ENCODE data around the gene TMPRSS4. TPM values are rescaled to one million over a fixed set of nuclear protein-coding genes. Genes with fewer than 3 reads are reported as not detected.

The TMPRSS4 gene
- total RNA-seq, 4 donors from 2014 or later, result 142 to 197 (median 161) TPM

DNA sequence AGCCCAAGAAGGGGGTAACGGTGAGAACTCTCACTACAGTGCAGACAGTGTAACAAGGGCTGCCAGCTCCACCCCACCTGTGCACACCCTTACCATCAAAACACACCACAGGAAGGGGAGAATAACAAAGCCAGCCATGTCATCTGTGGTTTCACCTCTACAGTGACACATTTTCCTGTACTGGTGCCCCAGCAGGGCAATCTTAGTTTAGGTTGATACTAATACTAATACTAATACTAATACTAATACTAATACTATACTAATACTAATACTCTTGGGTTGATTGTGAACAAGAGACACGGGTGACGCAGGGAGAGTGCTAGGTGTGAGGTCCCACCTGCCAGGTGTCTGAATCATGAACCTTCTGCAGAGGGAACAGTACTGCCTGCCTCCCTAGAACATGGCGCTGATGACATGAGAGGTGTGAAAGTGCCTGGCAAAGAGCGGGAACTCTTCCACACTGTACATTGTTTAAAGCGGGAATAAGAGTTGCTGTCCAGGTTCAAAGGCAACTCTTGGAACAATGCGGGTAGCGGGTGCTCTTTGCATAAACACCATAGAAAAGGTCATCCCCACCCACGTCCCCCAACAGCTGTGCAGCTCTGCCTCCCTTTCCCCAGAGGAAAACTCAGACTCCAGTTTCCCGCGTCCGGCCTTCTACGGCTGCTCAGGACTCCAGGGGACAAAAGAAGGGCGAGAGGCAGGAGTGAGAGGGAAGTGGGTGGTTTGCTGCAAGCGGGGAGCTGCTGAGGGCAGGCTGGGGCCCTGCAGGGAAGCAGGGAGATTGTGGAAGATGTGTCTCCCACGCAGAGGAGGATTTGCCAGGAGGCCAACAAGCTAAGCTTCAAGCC lies 25.0 kb upstream of the TMPRSS4 start:
- Histone ChIP-seq H3K4me3 (no peak overlapping the region), H3K36me3 (no peaks in the 10 kb centered on the region), H3K27ac (peak overlapping the region in 1 of 4 donors; percentile 17), H3K4me1 (peaks cover 0 to 20% (median 0%) of the 10 kb centered on the region in 3 donors), H3K27me3 (peaks cover 0 to 31% (median 0%) of the 10 kb centered on the region in 4 donors), H3K9me3 (no peaks in the 10 kb centered on the region)
- WGBS, 2 donors, result 80 to 83% methylated on average over 12 to 15 of the region's 16 CpGs
- no peak for DNase-seq
- intact Hi-C loops (cut with DNase I), result loop anchor here (5.0 kb wide), 2 partner anchors 105 to 210 kb away; no protein-coding TSS in a partner anchor
- TF ChIP-seq, protein P1, sequence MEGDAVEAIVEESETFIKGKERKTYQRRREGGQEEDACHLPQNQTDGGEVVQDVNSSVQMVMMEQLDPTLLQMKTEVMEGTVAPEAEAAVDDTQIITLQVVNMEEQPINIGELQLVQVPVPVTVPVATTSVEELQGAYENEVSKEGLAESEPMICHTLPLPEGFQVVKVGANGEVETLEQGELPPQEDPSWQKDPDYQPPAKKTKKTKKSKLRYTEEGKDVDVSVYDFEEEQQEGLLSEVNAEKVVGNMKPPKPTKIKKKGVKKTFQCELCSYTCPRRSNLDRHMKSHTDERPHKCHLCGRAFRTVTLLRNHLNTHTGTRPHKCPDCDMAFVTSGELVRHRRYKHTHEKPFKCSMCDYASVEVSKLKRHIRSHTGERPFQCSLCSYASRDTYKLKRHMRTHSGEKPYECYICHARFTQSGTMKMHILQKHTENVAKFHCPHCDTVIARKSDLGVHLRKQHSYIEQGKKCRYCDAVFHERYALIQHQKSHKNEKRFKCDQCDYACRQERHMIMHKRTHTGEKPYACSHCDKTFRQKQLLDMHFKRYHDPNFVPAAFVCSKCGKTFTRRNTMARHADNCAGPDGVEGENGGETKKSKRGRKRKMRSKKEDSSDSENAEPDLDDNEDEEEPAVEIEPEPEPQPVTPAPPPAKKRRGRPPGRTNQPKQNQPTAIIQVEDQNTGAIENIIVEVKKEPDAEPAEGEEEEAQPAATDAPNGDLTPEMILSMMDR (IDR thresholded peaks at IDR 0.05), result no peak
- TF ChIP-seq POLR2A (IDR thresholded peaks at IDR 0.05), result no peak

DNA sequence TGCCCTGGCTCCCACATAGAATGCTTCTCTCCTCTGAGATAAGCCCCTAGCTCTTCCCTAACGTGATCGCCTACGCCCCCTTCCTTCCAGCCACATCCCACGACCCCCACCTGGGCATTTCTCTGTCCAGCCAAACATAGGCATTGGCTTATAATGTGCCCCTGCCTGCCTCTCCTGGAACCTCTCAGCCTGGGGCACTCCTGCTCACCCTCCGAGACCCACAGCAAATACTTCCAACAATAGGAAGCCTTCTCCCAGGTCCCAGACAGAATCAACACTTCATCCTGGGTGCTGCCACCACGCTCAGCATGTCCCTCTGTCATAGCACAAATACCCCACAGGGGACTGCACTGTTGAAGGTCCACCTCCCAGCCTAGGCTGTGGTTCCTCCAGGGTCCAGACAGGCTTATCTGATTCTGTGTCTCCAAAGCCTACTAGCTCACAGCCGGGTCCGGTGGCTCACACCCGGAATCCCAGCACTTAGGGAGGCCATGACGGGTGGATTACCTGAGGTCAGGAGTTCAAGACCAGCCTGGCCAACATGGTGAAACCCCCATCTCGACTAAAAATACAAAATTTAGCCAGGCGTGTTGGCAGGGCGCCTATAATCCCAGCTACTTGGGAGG lies 24.2 kb upstream of the TMPRSS4 start:
- Histone ChIP-seq H3K27ac (no peak overlapping the region), H3K27me3 (peaks cover 0 to 28% (median 0%) of the 10 kb centered on the region in 4 donors), H3K9me3 (no peaks in the 10 kb centered on the region), H3K4me3 (no peak overlapping the region), H3K36me3 (no peaks in the 10 kb centered on the region), H3K4me1 (peaks cover 0 to 20% (median 0%) of the 10 kb centered on the region in 3 donors)
- no peak for DNase-seq
- intact Hi-C loops (cut with DNase I), result loop anchor here (5.0 kb wide), 2 partner anchors 105 to 210 kb away; no protein-coding TSS in a partner anchor
- WGBS, 2 donors, result 79 to 85% methylated on average over 9 of the region's 13 CpGs
- TF ChIP-seq, protein P1 (IDR thresholded peaks at IDR 0.05), result no peak
- no peak for TF ChIP-seq POLR2A (IDR thresholded peaks at IDR 0.05)

DNA sequence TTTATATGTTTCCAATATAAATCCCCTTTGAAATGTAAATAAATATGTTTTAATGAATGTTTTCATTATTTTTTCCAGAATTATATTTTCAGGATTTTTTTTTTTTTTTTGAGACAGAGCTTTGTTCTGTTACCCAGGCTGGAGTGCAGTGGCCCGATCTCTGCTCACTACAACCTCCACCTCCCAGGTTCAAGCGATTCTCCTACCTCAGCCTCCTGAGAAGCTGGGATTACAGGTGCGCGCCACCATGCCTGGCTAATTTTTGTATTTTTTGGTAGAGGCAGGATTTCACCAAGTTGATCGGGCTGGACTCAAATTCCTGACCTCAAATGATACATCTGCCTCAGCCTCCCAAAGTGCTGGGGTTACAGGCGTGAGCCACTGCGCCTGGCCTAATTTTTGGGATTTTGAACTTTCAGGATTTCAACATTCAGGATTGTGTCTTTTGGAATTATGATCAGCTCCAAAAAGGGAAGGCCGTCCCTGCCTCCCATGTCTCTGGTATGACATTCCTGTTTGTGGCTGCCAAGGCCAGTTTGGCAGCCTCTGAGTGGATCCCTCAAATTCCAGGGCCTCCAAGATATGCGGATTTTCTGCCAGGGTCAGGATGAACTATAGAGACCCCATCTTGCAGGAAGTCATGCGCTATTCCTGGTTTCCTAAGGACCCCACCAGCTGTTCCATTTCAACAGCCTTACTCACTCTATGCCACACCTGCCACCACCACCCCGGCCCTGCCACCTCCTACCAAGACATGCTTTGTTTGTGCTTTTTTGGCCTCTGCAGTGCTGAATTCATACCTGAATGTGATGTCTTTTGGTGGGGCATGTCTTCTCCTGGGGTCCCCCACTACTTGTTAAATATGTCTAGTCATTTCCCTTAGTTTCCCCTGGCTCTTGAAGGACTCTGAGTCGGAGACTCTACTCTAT lies 21.9 kb upstream of the TMPRSS4 start:
- no peak overlapping the region for H3K4me3 ChIP-seq
- 87 to 96% methylated on average over 10 to 11 of the region's 12 CpGs for WGBS, 2 donors
- H3K27me3 ChIP-seq, result peaks cover 0 to 25% (median 0%) of the 10 kb centered on the region in 4 donors
- no peak overlapping the region for H3K27ac ChIP-seq
- peaks cover 0 to 21% (median 0%) of the 10 kb centered on the region in 3 donors for H3K4me1 ChIP-seq
- no peak for DNase-seq
- no peak for TF ChIP-seq POLR2A (IDR thresholded peaks at IDR 0.05)
- TF ChIP-seq, protein P1 (IDR thresholded peaks at IDR 0.05), result no peak
- intact Hi-C loops (cut with DNase I), result loop anchor here (5.0 kb wide), 2 partner anchors 108 to 213 kb away; no protein-coding TSS in a partner anchor
- no peaks in the 10 kb centered on the region for H3K9me3 ChIP-seq
- no peaks in the 10 kb centered on the region for H3K36me3 ChIP-seq

DNA sequence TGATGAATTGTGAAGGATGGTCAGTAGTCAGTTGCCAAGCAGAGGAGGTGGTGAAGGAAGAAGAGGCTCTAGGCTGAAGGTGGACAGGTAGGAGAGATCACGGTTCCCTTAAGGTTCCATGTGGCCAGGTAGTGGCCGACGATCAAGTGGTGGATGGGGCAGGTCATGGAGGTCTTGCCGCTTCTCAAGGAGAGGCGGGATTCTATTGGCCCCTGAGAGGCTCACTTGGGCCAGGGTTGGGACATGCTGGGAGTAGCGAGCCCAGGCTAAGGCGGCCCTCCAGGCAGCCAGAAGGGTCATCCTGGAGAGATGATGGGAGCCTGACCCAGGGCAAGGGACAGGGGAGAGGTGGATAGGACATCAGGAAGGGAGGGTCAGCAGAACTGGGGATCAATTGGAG lies 20.9 kb upstream of the TMPRSS4 start:
- H3K4me1 ChIP-seq, result peaks cover 0 to 30% (median 0%) of the 10 kb centered on the region in 3 donors
- no peak for TF ChIP-seq POLR2A (IDR thresholded peaks at IDR 0.05)
- TF ChIP-seq, protein P1 (IDR thresholded peaks at IDR 0.05), result no peak
- intact Hi-C loops (cut with DNase I), result no loop called here
- H3K9me3 ChIP-seq, result no peaks in the 10 kb centered on the region
- no peak for DNase-seq
- no peak overlapping the region for H3K4me3 ChIP-seq
- H3K36me3 ChIP-seq, result no peaks in the 10 kb centered on the region
- no peak overlapping the region for H3K27ac ChIP-seq
- H3K27me3 ChIP-seq, result peaks cover 0 to 16% (median 0%) of the 10 kb centered on the region in 4 donors
- 90 to 95% methylated on average over 7 of the region's 7 CpGs for WGBS, 2 donors

Measured in esophagus squamous epithelium (tissue), 5 donors.